IMR-90 (cell line): ENCODE data around the gene LRP1B. TPM values are rescaled to one million over a fixed set of nuclear protein-coding genes. Genes with fewer than 3 reads are reported as not detected.

Source experiments
- ATAC-seq: fragments of 200-7000 bp; cut with Tn5 transposase; 2 replicates; pipeline ENCODE4 v1.9.1; 2020; ENCODE audit warnings: low read depth, mild to moderate bottlenecking, moderate library complexity
- BruUV-seq: library from RNA; stranded (reverse); fragments of 400-500 nt; replicated peaks from 2 replicates; lab custom pipeline; 2021; lab: Mats Ljungman, UMichigan
- CTCF ChIA-PET: fragments of 300-600 bp; formaldehyde crosslinking; extraction: SDS; loops from one replicate; lab custom pipeline; 2021; ENCODE audit warnings: antibody characterized with exemption; lab: Yijun Ruan, JAX
- POLR2A ChIA-PET: fragments of 300-600 bp; sonication (Branson Sonifier 250); formaldehyde crosslinking; loops from one replicate; lab custom pipeline; 2022; ENCODE audit warnings: antibody characterized with exemption; ENCODE audit not compliant: unreplicated experiment; lab: Charles Lee
- DNase-seq: peaks from one replicate; pipeline ENCODE4 v3.0.0; 2013
- H2AFZ ChIP-seq: replicated peaks from 2 replicates; pipeline ENCODE3; 2013; ENCODE audit warnings: low read length, mild to moderate bottlenecking; ENCODE audit not compliant: poor library complexity
- H2AK5ac ChIP-seq: 2 replicates; pipeline ENCODE4 v1.6.1; 2013; ENCODE audit warnings: low read depth, low read length, inconsistent platforms
- H2AK9ac ChIP-seq: replicated peaks from 2 replicates; pipeline ENCODE3; 2013; ENCODE audit warnings: mild to moderate bottlenecking, low read depth, low read length, moderate library complexity; ENCODE audit not compliant: poor library complexity
- H2BK120ac ChIP-seq: 2 replicates; pipeline ENCODE4 v1.6.1; 2013; ENCODE audit warnings: low read depth, low read length, inconsistent platforms
- H2BK15ac ChIP-seq: 3 replicates; pipeline ENCODE4 v1.6.1; 2013; ENCODE audit warnings: low read depth, low read length, inconsistent platforms
- H2BK20ac ChIP-seq: 2 replicates; pipeline ENCODE4 v1.6.1; 2013; ENCODE audit warnings: low read depth, mild to moderate bottlenecking, inconsistent platforms, low read length, moderate library complexity
- H2BK5ac ChIP-seq: 2 replicates; pipeline ENCODE4 v1.6.1; 2013; ENCODE audit warnings: mild to moderate bottlenecking, low read depth, low read length, inconsistent platforms; ENCODE audit not compliant: poor library complexity, severe bottlenecking
- H3K14ac ChIP-seq: replicated peaks from 2 replicates; pipeline ENCODE4 v1.6.1; 2013; ENCODE audit warnings: low read depth, low read length, inconsistent platforms
- H3K18ac ChIP-seq: 2 replicates; pipeline ENCODE4 v1.6.1; 2013; ENCODE audit warnings: low read depth, low read length, control low read depth
- H3K23ac ChIP-seq: 2 replicates; pipeline ENCODE4 v1.6.1; 2013; ENCODE audit warnings: low read depth, low read length, inconsistent platforms
- H3K27ac ChIP-seq: 2 replicates; pipeline ENCODE4 v1.5.1; 2013; ENCODE audit warnings: mild to moderate bottlenecking, control low read depth, low read length; ENCODE audit not compliant: insufficient read depth
- H3K27me3 ChIP-seq: 2 replicates; pipeline ENCODE4 v1.6.1; 2013; ENCODE audit warnings: low read length; ENCODE audit not compliant: control insufficient read depth, insufficient read depth
- H3K36me3 ChIP-seq: 2 replicates; pipeline ENCODE4 v1.6.1; 2013; ENCODE audit warnings: low read length, mixed read lengths; ENCODE audit not compliant: control insufficient read depth, insufficient read depth
- H3K4ac ChIP-seq: 2 replicates; pipeline ENCODE4 v1.6.1; 2013; ENCODE audit warnings: low read depth, low read length, inconsistent platforms
- H3K4me1 ChIP-seq: 2 replicates; pipeline ENCODE4 v1.6.1; 2013; ENCODE audit warnings: low read length, mixed read lengths; ENCODE audit not compliant: control insufficient read depth, insufficient read depth
- H3K4me2 ChIP-seq: 2 replicates; pipeline ENCODE4 v1.6.1; 2013; ENCODE audit warnings: low read depth, mild to moderate bottlenecking, control low read depth, low read length, moderate library complexity
- H3K4me3 ChIP-seq: 2 replicates; pipeline ENCODE4 v1.5.1; 2013; ENCODE audit warnings: low read depth, mild to moderate bottlenecking, control low read depth, low read length, moderate library complexity; ENCODE audit not compliant: insufficient read depth
- H3K56ac ChIP-seq: 2 replicates; pipeline ENCODE4 v1.6.1; 2013; ENCODE audit warnings: low read length, inconsistent platforms; ENCODE audit not compliant: insufficient read depth; ENCODE audit errors: extremely low read depth
- H3K79me1 ChIP-seq, 2 experiments: 2 replicates each; pipeline ENCODE4 v1.6.1; 2013; ENCODE audit warnings: low read length in 2 of 2, inconsistent platforms in 1 of 2, low read depth in 1 of 2
- H3K9ac ChIP-seq: 2 replicates; pipeline ENCODE4 v1.6.1; 2013; ENCODE audit warnings: low read depth, low read length, control low read depth
- H3K9me1 ChIP-seq: 2 replicates; pipeline ENCODE4 v1.6.1; 2013; ENCODE audit warnings: low read length, inconsistent platforms; ENCODE audit not compliant: insufficient read depth
- H3K9me3 ChIP-seq: 2 replicates; pipeline ENCODE4 v1.6.1; 2013; ENCODE audit warnings: low read length; ENCODE audit not compliant: control insufficient read depth, insufficient read depth
- H4K20me1 ChIP-seq: 2 replicates; pipeline ENCODE4 v1.6.1; 2013; ENCODE audit warnings: low read length, inconsistent platforms; ENCODE audit not compliant: insufficient read depth
- H4K5ac ChIP-seq: 2 replicates; pipeline ENCODE4 v1.6.1; 2013; ENCODE audit warnings: mild to moderate bottlenecking, low read depth, low read length, control low read depth
- H4K8ac ChIP-seq, 2 experiments: 2 replicates each; pipeline ENCODE4 v1.6.1; 2013; ENCODE audit warnings: low read depth in 2 of 2, low read length in 2 of 2, control low read depth in 1 of 2, inconsistent platforms in 1 of 2
- H4K91ac ChIP-seq: 2 replicates; pipeline ENCODE4 v1.6.1; 2013; ENCODE audit warnings: low read depth, low read length, inconsistent platforms; ENCODE audit not compliant: insufficient read depth
- BHLHE40 ChIP-seq: fragments of 150-350 bp; IDR thresholded peaks from 2 replicates; pipeline ENCODE4 v1.6.1; 2016; ENCODE audit warnings: mild to moderate bottlenecking, low read depth, low read length
- CHD1 ChIP-seq: IDR thresholded peaks from 2 replicates; pipeline ENCODE4 v1.6.1; 2012; ENCODE audit warnings: low read depth, low read length, improper control_type of control experiment
- MAFK ChIP-seq: IDR thresholded peaks from 2 replicates; pipeline ENCODE4 v1.6.1; 2012; ENCODE audit warnings: low read depth, low read length, improper control_type of control experiment
- MAZ ChIP-seq: IDR thresholded peaks from 2 replicates; pipeline ENCODE4 v1.6.1; 2012; ENCODE audit warnings: low read depth, mild to moderate bottlenecking, low read length, improper control_type of control experiment, moderate library complexity, borderline replicate concordance
- MXI1 ChIP-seq: IDR thresholded peaks from 2 replicates; pipeline ENCODE4 v1.6.1; 2012; ENCODE audit warnings: low read depth, mild to moderate bottlenecking, low read length, moderate library complexity, borderline replicate concordance
- POLR2A ChIP-seq: IDR thresholded peaks from 2 replicates; pipeline ENCODE4 v1.6.1; 2012; ENCODE audit warnings: mild to moderate bottlenecking, low read depth, low read length
- RAD21 ChIP-seq: IDR thresholded peaks from 2 replicates; pipeline ENCODE4 v1.6.1; 2012; ENCODE audit warnings: low read length, improper control_type of control experiment
- RFX5 ChIP-seq: IDR thresholded peaks from 2 replicates; pipeline ENCODE4 v1.8.0; 2012; ENCODE audit warnings: low read depth, mild to moderate bottlenecking, low read length, moderate library complexity
- SMC3 ChIP-seq: fragments of 150-350 bp; IDR thresholded peaks from 2 replicates; pipeline ENCODE4 v1.6.1; 2016; ENCODE audit warnings: low read depth, mild to moderate bottlenecking, antibody characterized with exemption, low read length, moderate library complexity
- WGBS, 2 experiments: methylation state at CpG; one replicate each; pipeline versions ENCODE4 v1.1.5 to v1.1.7; 2013; ENCODE audit warnings: missing lambda C conversion rate in 2 of 2; ENCODE audit not compliant: insufficient read length in 1 of 2; ENCODE audit errors: extremely low coverage in 2 of 2; 5-methylcytosine and 5-hydroxymethylcytosine counted together
- dilution Hi-C: fragments of 300-500 bp; cut with HindIII; formaldehyde crosslinking; loops from one replicate; pipeline ENCODE4 v1.14.3; 2018; ENCODE audit warnings: low sequenced_read_pairs; ENCODE audit not compliant: unreplicated experiment
- in situ Hi-C: fragments of 300-500 bp; cut with MboI; formaldehyde crosslinking; loops from 3 replicates; pipeline ENCODE4 v1.14.3; 2019; ENCODE audit warnings: low sequenced_read_pairs, inconsistent platforms, mixed read lengths
- intact Hi-C: fragments of 100-400 bp; cut with micrococcal nuclease; formaldehyde crosslinking; loops from 2 replicates; pipeline ENCODE4 v1.10.0; 2022
- polyA plus RNA-seq, 3 experiments: library from polyadenylated mRNA; depleted of rRNA; stranded (reverse); fragments of >200 nt; gene quantifications; 2 replicates each; pipeline ENCODE4 v1.2.3, GENCODE V29; 2012; ENCODE audit warnings: low replicate concordance in 1 of 3
- total RNA-seq: library from RNA; depleted of rRNA; stranded (reverse); fragments of >200 nt; gene quantifications from 2 replicates; pipeline ENCODE4 v1.2.3, GENCODE V29; 2012
- TF ChIP-seq, protein P1 (sequence below): fragments of 150-350 bp; IDR thresholded peaks from 2 replicates; pipeline ENCODE4 v1.6.1; 2016; ENCODE audit warnings: low read depth, mild to moderate bottlenecking, low read length, moderate library complexity, borderline replicate concordance
- TF ChIP-seq, protein P2 (sequence below): conservative IDR thresholded peaks from 2 replicates; pipeline ENCODE4 v1.5.1; 2012; ENCODE audit warnings: mild to moderate bottlenecking, low read depth, low read length, improper control_type of control experiment
- TF ChIP-seq, protein P3 (sequence below): fragments of 150-350 bp; IDR thresholded peaks from 2 replicates; pipeline ENCODE4 v1.6.1; 2017; ENCODE audit warnings: mild to moderate bottlenecking, antibody characterized with exemption, low read length, low read depth

Gene LRP1B
- total and polyA plus RNA-seq, 2 of the 4 experiments (the other 2 are of a cell fraction), result under 0.01 to 0.02 TPM

DNA sequence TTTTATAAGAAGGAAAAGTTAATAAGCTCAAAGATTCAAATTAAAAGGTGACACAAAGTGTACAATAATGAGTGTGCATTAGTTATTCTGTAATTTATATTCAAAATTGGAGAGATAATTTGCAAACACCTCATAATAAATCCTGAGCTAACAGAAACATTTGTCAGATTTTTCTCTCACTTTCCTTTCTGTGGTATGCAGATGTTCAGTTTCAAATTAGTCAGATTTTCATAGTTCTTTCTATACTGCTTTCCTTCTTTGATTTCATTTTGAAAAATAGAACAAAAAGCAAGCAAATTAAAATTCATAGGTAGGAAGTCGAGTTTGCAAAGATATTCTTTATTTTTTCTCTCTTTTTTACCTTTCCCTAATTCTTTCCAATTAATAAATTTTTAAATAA, 1930.5 kb downstream of the LRP1B start:
- dilution Hi-C loops (no loop called here), intact Hi-C loops (no loop called here), in situ Hi-C loops (no loop called here)
- Histone ChIP-seq H3K36me3 (no peaks in the 10 kb centered on the region), H4K8ac (no peak overlapping the region), H3K4me1 (no peaks in the 10 kb centered on the region), H2AFZ (no peak overlapping the region), H3K9me3 (peaks cover 6% of the 10 kb centered on the region), H3K9ac (no peak overlapping the region), H3K9me1 (no peaks in the 10 kb centered on the region), H3K27me3 (no peaks in the 10 kb centered on the region), H3K56ac (no peak overlapping the region), H3K18ac (no peak overlapping the region), H4K5ac (no peak overlapping the region), H2AK9ac (no peak overlapping the region), H3K23ac (no peak overlapping the region), H3K4ac (no peak overlapping the region), H2BK120ac (no peak overlapping the region), H3K27ac (no peak overlapping the region), H3K4me3 (no peak overlapping the region), H2BK15ac (no peak overlapping the region), H2BK5ac (no peak overlapping the region), H3K14ac (no peak overlapping the region), H2AK5ac (no peak overlapping the region), H4K20me1 (no peaks in the 10 kb centered on the region), H3K4me2 (no peak overlapping the region), H3K79me1 (no peaks in the 10 kb centered on the region), H4K91ac (no peak overlapping the region), H2BK20ac (no peak overlapping the region)
- DNase-seq (no peak), ATAC-seq (no peak)
- ChIA-PET CTCF (no interaction called here), POLR2A (no interaction called here)
- no TSS peak for BruUV-seq
- TF ChIP-seq, protein P1, sequence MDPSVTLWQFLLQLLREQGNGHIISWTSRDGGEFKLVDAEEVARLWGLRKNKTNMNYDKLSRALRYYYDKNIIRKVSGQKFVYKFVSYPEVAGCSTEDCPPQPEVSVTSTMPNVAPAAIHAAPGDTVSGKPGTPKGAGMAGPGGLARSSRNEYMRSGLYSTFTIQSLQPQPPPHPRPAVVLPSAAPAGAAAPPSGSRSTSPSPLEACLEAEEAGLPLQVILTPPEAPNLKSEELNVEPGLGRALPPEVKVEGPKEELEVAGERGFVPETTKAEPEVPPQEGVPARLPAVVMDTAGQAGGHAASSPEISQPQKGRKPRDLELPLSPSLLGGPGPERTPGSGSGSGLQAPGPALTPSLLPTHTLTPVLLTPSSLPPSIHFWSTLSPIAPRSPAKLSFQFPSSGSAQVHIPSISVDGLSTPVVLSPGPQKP, result no peak
- TF ChIP-seq MAZ, result no peak
- TF ChIP-seq, protein P2, sequence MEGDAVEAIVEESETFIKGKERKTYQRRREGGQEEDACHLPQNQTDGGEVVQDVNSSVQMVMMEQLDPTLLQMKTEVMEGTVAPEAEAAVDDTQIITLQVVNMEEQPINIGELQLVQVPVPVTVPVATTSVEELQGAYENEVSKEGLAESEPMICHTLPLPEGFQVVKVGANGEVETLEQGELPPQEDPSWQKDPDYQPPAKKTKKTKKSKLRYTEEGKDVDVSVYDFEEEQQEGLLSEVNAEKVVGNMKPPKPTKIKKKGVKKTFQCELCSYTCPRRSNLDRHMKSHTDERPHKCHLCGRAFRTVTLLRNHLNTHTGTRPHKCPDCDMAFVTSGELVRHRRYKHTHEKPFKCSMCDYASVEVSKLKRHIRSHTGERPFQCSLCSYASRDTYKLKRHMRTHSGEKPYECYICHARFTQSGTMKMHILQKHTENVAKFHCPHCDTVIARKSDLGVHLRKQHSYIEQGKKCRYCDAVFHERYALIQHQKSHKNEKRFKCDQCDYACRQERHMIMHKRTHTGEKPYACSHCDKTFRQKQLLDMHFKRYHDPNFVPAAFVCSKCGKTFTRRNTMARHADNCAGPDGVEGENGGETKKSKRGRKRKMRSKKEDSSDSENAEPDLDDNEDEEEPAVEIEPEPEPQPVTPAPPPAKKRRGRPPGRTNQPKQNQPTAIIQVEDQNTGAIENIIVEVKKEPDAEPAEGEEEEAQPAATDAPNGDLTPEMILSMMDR, result no peak
- TF ChIP-seq MXI1, result no peak
- TF ChIP-seq RAD21, result no peak
- TF ChIP-seq CHD1, result no peak
- no peak for TF ChIP-seq MAFK
- TF ChIP-seq POLR2A, result no peak
- TF ChIP-seq, protein P3, sequence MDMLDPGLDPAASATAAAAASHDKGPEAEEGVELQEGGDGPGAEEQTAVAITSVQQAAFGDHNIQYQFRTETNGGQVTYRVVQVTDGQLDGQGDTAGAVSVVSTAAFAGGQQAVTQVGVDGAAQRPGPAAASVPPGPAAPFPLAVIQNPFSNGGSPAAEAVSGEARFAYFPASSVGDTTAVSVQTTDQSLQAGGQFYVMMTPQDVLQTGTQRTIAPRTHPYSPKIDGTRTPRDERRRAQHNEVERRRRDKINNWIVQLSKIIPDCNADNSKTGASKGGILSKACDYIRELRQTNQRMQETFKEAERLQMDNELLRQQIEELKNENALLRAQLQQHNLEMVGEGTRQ, result no peak
- no peak for TF ChIP-seq SMC3
- TF ChIP-seq RFX5, result no peak
- TF ChIP-seq BHLHE40, result no peak
- no CpG with 5 or more reads among the region's 1 CpG for WGBS, 2 experiments
